Keratinocyte (primary cell): Measurements from ENCODE around the gene SEC14L2. TPM values are rescaled to one million over a fixed set of nuclear protein-coding genes. Genes with fewer than 3 reads are reported as not detected.

ENCODE experiments used
- DNase-seq: peaks from one replicate; pipeline ENCODE4 v3.0.0-alpha.2; 2011; ENCODE audit warnings: low read depth, missing footprints, low spot score
- FAIRE-seq: peaks from 2 replicates; lab custom pipeline; 2011; peaks lifted over from hg19 to GRCh38; lab: Jason Lieb, UNC
- H2AFZ ChIP-seq: 2 replicates; pipeline ENCODE4 v1.6.0; 2012; ENCODE audit warnings: low read length, control low read depth, inconsistent platforms; ENCODE audit not compliant: control insufficient read depth
- H3K27ac ChIP-seq: 2 replicates; pipeline ENCODE4 v1.5.1; 2011; ENCODE audit warnings: low read length; ENCODE audit not compliant: control insufficient read depth, insufficient read depth
- H3K27me3 ChIP-seq: 3 replicates; pipeline ENCODE4 v1.6.0; 2011; ENCODE audit warnings: low read length; ENCODE audit not compliant: control insufficient read depth, insufficient read depth; ENCODE audit errors: extremely low read depth
- H3K36me3 ChIP-seq, 2 experiments: 2 replicates in 1 of 2; 3 replicates in 1 of 2; pipeline ENCODE4 v1.5.1; 2011; ENCODE audit warnings: low read length in 2 of 2, mild to moderate bottlenecking in 1 of 2; ENCODE audit not compliant: control insufficient read depth in 2 of 2, insufficient read depth in 2 of 2; ENCODE audit errors: extremely low read depth in 1 of 2
- H3K4me1 ChIP-seq: 3 replicates; pipeline ENCODE4 v1.5.1; 2011; ENCODE audit warnings: low read length; ENCODE audit not compliant: control insufficient read depth, insufficient read depth; ENCODE audit errors: extremely low read depth
- H3K4me2 ChIP-seq: 3 replicates; pipeline ENCODE4 v1.6.0; 2011; ENCODE audit warnings: low read depth, low read length; ENCODE audit not compliant: control insufficient read depth, insufficient read depth; ENCODE audit errors: extremely low read depth
- H3K4me3 ChIP-seq, 3 experiments: fragments of 200-600 bp in 1 of 3; sonication (generic) in 1 of 3; 2 replicates in 2 of 3; 3 replicates in 1 of 3; pipeline ENCODE4 v1.5.1; 2011 to 2016; ENCODE audit warnings: low read length in 3 of 3, mild to moderate bottlenecking in 3 of 3, control low read depth in 2 of 3, inconsistent platforms in 1 of 3, low read depth in 1 of 3, mixed read lengths in 1 of 3, mixed run types in 1 of 3, moderate library complexity in 1 of 3; ENCODE audit not compliant: control insufficient read depth in 2 of 3, insufficient read depth in 2 of 3; ENCODE audit errors: extremely low read depth in 1 of 3
- H3K79me2 ChIP-seq: 2 replicates; pipeline ENCODE4 v1.6.0; 2012; ENCODE audit warnings: low read length; ENCODE audit not compliant: control insufficient read depth, insufficient read depth
- H3K9ac ChIP-seq: 3 replicates; pipeline ENCODE4 v1.6.0; 2011; ENCODE audit warnings: low read length; ENCODE audit not compliant: control insufficient read depth, insufficient read depth; ENCODE audit errors: extremely low read depth
- H3K9me1 ChIP-seq: 3 replicates; pipeline ENCODE4 v1.6.0; 2011; ENCODE audit warnings: low read length; ENCODE audit not compliant: control insufficient read depth, insufficient read depth; ENCODE audit errors: extremely low read depth
- H3K9me3 ChIP-seq: 2 replicates; pipeline ENCODE4 v1.5.1; 2012; ENCODE audit warnings: low read depth, low read length; ENCODE audit not compliant: control insufficient read depth
- H4K20me1 ChIP-seq: 3 replicates; pipeline ENCODE4 v1.6.0; 2011; ENCODE audit warnings: low read length; ENCODE audit not compliant: control insufficient read depth, insufficient read depth; ENCODE audit errors: extremely low read depth
- CTCF ChIP-seq, 3 experiments: IDR thresholded peaks in 1 of 3; conservative IDR thresholded peaks in 1 of 3; optimal IDR thresholded peaks in 1 of 3; 2 replicates in 2 of 3; 3 replicates in 1 of 3; pipeline versions ENCODE3 to v1.5.1; 2011; ENCODE audit warnings: low read length in 3 of 3, mild to moderate bottlenecking in 3 of 3, moderate library complexity in 2 of 3, control low read depth in 1 of 3, inconsistent platforms in 1 of 3; ENCODE audit not compliant: insufficient read depth in 2 of 3; ENCODE audit errors: extremely low read depth in 1 of 3
- EZH2 ChIP-seq: IDR thresholded peaks from one replicate; pipeline ENCODE4 v1.6.1; 2012; ENCODE audit warnings: inconsistent platforms, mild to moderate bottlenecking, low read length, moderate library complexity
- dilution Hi-C: fragments of 300-500 bp; cut with MboI; formaldehyde crosslinking; loops from one replicate; pipeline ENCODE4 v1.7.0; 2020; ENCODE audit warnings: low sequenced_read_pairs; ENCODE audit not compliant: extremely low pct_ligation_motif_present
- polyA plus RNA-seq, 5 experiments: library from polyadenylated mRNA; depleted of rRNA in 3 of 5; stranded (reverse) in 3 of 5; stranded (forward) in 1 of 5; unstranded in 1 of 5; fragments of >200 nt; gene quantifications; 1 replicate in 1 of 5; 2 replicates in 3 of 5; 3 replicates in 1 of 5; pipeline versions ENCODE4 v1.2.1 to v1.2.3, GENCODE V29; 2011 to 2012; ENCODE audit warnings: missing spikeins in 2 of 5, low read depth in 1 of 5, low replicate concordance in 1 of 5

Gene SEC14L2
- polyA plus RNA-seq, 1 donor (not counting 4 experiments of a cell fraction or from before 2014, with no cell fraction given) = 103 TPM

- Histone ChIP-seq H3K27ac (no peak overlapping the region), H3K4me2 (no peak overlapping the region), H3K79me2 (no peaks in the 10 kb centered on the region), H2AFZ (no peak overlapping the region), H3K9me1 (no peaks in the 10 kb centered on the region), H3K27me3 (no peaks in the 10 kb centered on the region), H3K9me3 (peaks cover 2% of the 10 kb centered on the region), H3K36me3 (no peaks in the 10 kb centered on the region), H3K4me1 (peaks cover 29% of the 10 kb centered on the region), H4K20me1 (no peaks in the 10 kb centered on the region), H3K4me3 (no peak overlapping the region), H3K9ac (no peak overlapping the region)
- DNase-seq (peak; percentile 38), FAIRE-seq (no peak)
- TF ChIP-seq EZH2 (no peak), CTCF (optimal IDR thresholded peaks at IDR 0.05 in 1 of 3, IDR thresholded peaks at IDR 0.05 in 1 of 3, conservative IDR thresholded peaks at IDR 0.05 in 1 of 3; ENCODE audit: extremely low read depth in 1 of 3, insufficient read depth in 2 of 3, low read length in 3 of 3) (no peak)
- dilution Hi-C loops = no loop called here
Observed at GRCh38 chr22:30439226-30439625, 42.4 kb downstream of the SEC14L2 start.

- Histone ChIP-seq H3K9me1 (no peaks in the 10 kb centered on the region), H3K4me3 (no peak overlapping the region), H3K27me3 (no peaks in the 10 kb centered on the region), H3K79me2 (no peaks in the 10 kb centered on the region), H4K20me1 (no peaks in the 10 kb centered on the region), H3K4me1 (peaks cover 31% of the 10 kb centered on the region), H3K36me3 (no peaks in the 10 kb centered on the region), H3K9me3 (peaks cover 2% of the 10 kb centered on the region), H3K9ac (no peak overlapping the region), H2AFZ (no peak overlapping the region), H3K27ac (no peak overlapping the region), H3K4me2 (no peak overlapping the region)
- FAIRE-seq = no peak
- dilution Hi-C loops = no loop called here
- no peak for DNase-seq
- TF ChIP-seq CTCF (optimal IDR thresholded peaks at IDR 0.05 in 1 of 3, IDR thresholded peaks at IDR 0.05 in 1 of 3, conservative IDR thresholded peaks at IDR 0.05 in 1 of 3; ENCODE audit: extremely low read depth in 1 of 3, insufficient read depth in 2 of 3, low read length in 3 of 3) (no peak), EZH2 (no peak)
Observed at GRCh38 chr22:30439836-30440235, 43.0 kb downstream of the SEC14L2 start.
